ENCODE results near the gene LSS. TPM values are rescaled to one million over a fixed set of nuclear protein-coding genes. Genes with fewer than 3 reads are reported as not detected.

The LSS gene
- total and polyA plus RNA-seq, 7 donors: 17.4 to 78.6 (median 51.7) TPM

DNA sequence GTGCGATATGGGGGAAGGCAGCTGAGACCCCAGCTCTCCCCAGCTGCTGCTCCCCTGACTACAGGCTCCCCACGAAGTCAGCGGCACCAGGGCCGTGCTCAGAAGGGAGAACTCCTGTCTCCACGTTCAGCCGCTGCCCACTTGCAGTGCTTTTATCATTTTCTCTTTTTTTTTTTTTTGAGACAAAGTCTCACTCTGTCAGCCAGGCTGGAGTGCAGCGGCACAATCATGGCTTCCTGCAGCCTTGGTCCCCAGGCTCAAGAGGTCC lies 72.3 kb downstream of the LSS start:
- intact Hi-C loops (cut with DNase I): no loop called here
- 86 to 89% methylated on average over 7 of the region's 7 CpGs for WGBS, 2 donors

DNA sequence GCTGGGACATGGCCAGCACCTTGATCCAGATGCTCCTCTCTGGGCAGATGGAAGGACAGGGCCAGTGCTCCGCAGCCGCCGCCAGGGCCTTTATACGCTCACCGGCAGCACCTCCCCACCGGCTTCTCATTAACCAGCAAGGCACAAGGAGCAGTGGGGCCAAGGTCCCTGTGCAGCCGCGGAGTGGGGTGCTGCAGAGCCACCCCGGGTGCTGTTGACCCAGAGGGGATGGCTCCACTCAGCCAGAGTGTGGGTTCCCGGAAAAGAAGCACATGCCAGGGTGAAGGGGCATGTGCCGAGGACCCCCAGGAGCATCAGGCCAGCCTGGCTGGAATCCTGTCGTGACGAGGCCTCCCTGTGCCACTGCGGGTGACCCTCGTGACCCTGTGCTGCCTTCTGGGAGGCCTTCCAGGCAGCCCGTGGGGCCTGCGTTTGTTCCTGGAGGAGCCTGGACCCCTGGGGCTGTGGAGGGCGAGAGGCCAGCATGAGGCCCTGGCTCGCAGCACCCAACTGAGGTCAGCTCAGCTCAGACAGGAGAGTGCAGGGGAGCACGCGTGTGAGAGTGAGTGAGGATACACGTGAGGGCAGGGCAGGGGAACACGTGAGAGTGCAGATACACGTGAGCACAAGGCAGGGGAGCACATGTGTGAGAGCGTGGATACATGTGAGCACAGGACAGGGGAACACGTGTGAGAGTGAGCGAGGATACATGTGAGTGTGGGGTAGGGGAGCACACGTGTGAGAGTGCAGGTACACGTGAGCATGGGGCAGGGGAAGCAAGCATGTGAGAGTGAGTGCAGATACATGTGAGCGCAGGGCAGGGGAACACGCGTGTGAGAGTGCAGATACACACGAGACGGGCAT lies 72.8 kb downstream of the LSS start, which contains the start of gene FTCD:
TSS of gene FTCD (minus strand) at position 66 of the 864 bp plus-strand sequence. CDS start at position 10, 56 bp downstream.
- peaks cover 0 to 15% (median 11%) of the 10 kb centered on the region in 4 donors for H3K4me1 ChIP-seq
- WGBS, 2 donors: 78 to 86% methylated on average over 34 of the region's 34 CpGs
- no peaks in the 10 kb centered on the region for H3K27me3 ChIP-seq
- no peak within 1 kb of the TSS for H3K4me3 ChIP-seq
- TF ChIP-seq, protein P1, sequence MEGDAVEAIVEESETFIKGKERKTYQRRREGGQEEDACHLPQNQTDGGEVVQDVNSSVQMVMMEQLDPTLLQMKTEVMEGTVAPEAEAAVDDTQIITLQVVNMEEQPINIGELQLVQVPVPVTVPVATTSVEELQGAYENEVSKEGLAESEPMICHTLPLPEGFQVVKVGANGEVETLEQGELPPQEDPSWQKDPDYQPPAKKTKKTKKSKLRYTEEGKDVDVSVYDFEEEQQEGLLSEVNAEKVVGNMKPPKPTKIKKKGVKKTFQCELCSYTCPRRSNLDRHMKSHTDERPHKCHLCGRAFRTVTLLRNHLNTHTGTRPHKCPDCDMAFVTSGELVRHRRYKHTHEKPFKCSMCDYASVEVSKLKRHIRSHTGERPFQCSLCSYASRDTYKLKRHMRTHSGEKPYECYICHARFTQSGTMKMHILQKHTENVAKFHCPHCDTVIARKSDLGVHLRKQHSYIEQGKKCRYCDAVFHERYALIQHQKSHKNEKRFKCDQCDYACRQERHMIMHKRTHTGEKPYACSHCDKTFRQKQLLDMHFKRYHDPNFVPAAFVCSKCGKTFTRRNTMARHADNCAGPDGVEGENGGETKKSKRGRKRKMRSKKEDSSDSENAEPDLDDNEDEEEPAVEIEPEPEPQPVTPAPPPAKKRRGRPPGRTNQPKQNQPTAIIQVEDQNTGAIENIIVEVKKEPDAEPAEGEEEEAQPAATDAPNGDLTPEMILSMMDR (IDR thresholded peaks at IDR 0.05): no peak
- TF ChIP-seq POLR2A (IDR thresholded peaks at IDR 0.05) (no peak), EP300 (IDR thresholded peaks at IDR 0.05) (no peak), POLR2AphosphoS5 (IDR thresholded peaks at IDR 0.05) (no peak)
- no peak within 1 kb of the TSS for H3K27ac ChIP-seq
- no peaks in the 10 kb centered on the region for H3K36me3 ChIP-seq
- intact Hi-C loops (cut with DNase I): no loop called here
- DNase-seq: peak; percentile 57
- no peaks in the 10 kb centered on the region for H3K9me3 ChIP-seq

More for the DNA sequence above, 72.3 kb downstream of the LSS start:
- Histone ChIP-seq H3K4me1 (peaks cover 0 to 15% (median 13%) of the 10 kb centered on the region in 4 donors), H3K27ac (no peak overlapping the region), H3K4me3 (no peak overlapping the region), H3K27me3 (peaks cover 0 to 4% (median 0%) of the 10 kb centered on the region in 3 donors), H3K36me3 (no peaks in the 10 kb centered on the region), H3K9me3 (no peaks in the 10 kb centered on the region)
- no peak for TF ChIP-seq POLR2AphosphoS5 (IDR thresholded peaks at IDR 0.05)
- TF ChIP-seq POLR2A (IDR thresholded peaks at IDR 0.05): no peak
- TF ChIP-seq EP300 (IDR thresholded peaks at IDR 0.05): no peak
- TF ChIP-seq, protein P1 (IDR thresholded peaks at IDR 0.05): no peak
- peak; percentile 53 for DNase-seq

DNA sequence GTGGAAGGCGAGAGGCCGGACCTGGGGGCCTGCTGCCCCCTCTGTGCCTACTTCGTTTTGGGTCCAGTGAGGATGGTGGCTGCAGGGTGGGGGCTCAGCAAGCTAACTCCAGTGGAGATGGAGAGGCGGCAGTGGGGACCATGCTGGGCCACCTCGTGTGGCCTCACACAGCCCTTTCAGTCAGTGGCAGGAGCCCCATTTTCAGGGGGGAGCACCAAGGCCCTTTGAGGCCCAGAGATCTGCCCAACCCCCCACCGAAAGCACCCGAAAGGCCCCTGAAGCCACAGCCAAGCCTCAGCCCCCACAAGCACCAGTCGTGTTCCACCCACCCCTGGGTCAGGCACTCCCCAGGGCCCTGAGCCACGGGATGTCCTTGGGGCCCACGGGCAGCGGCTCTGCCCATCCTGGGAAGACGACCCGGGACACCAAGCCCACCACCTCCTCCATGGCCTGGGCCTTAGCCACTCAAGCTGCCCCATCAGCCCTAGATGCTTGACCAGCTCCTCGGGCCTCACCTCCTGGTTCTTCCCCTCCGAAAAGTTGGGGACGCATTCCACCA lies 73.5 kb downstream of the LSS start:
- Histone ChIP-seq H3K4me3 (no peak overlapping the region), H3K27ac (no peak overlapping the region), H3K36me3 (no peaks in the 10 kb centered on the region), H3K27me3 (no peaks in the 10 kb centered on the region), H3K4me1 (peaks cover 0 to 15% (median 11%) of the 10 kb centered on the region in 4 donors), H3K9me3 (no peaks in the 10 kb centered on the region)
- peak; percentile 61 for DNase-seq
- no peak for TF ChIP-seq POLR2A (IDR thresholded peaks at IDR 0.05)
- no peak for TF ChIP-seq EP300 (IDR thresholded peaks at IDR 0.05)
- no peak for TF ChIP-seq POLR2AphosphoS5 (IDR thresholded peaks at IDR 0.05)
- TF ChIP-seq, protein P1 (IDR thresholded peaks at IDR 0.05): no peak
- WGBS, 2 donors: 85 to 88% methylated on average over 16 of the region's 16 CpGs
- intact Hi-C loops (cut with DNase I): no loop called here

DNA sequence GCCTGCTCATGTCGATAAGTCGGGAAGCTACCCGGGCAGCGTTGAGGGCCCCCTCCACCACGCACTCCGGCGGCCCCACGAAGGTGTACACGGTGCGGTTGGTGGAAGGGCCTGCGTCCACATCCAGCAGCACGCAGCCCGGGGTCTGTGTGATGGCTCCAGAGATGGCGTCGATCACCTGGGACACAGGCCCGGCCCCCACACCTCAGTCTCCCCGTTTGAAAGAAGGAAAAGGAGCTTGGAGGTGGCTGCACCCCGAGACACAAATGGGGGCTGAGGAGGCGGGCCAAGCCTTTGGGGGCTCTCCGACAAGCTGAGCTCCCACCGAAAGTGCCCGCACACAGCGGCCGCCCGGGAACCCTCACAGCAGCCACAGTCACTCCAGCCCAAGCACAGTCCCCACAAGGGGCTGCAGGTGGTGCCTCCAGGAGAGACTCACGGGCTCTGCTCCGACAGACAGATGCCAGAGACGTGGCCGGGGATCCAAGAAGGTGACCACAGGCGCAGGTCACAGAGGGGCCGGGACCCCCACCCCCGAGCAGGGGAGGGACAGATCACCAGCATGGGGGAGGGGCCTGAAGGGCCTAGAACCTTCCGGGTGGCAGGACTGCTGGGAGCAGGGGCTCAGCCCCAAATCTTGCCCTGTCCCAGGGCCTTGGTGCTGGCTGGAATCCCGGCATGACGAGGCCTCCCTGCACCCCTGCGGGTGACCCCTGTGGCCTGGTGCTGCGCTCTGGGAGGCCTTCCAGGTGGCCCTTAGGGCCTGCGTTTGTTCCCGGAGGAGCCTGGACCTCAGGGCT lies 74.2 kb downstream of the LSS start:
- Histone ChIP-seq H3K9me3 (no peaks in the 10 kb centered on the region), H3K27me3 (no peaks in the 10 kb centered on the region), H3K36me3 (no peaks in the 10 kb centered on the region), H3K27ac (no peak overlapping the region), H3K4me3 (no peak overlapping the region), H3K4me1 (peaks cover 0 to 15% (median 11%) of the 10 kb centered on the region in 4 donors)
- intact Hi-C loops (cut with DNase I): no loop called here
- TF ChIP-seq EP300 (IDR thresholded peaks at IDR 0.05): no peak
- TF ChIP-seq POLR2AphosphoS5 (IDR thresholded peaks at IDR 0.05): no peak
- TF ChIP-seq POLR2A (IDR thresholded peaks at IDR 0.05): no peak
- TF ChIP-seq, protein P1 (IDR thresholded peaks at IDR 0.05): no peak
- 90 to 91% methylated on average over 39 of the region's 39 CpGs for WGBS, 2 donors
- peak; percentile 61 for DNase-seq
